Tibial nerve (tissue), 4 donors: Measurements from ENCODE around the gene KIR3DL2. TPM values are rescaled to one million over a fixed set of nuclear protein-coding genes. Genes with fewer than 3 reads are reported as not detected.
"Not testable (repeated sequence)": the region's sequence is repeated elsewhere in the genome, so short reads cannot be mapped to it uniquely, and the experiment has no call there.

Source experiments
- DNase-seq, 2 donors: peaks; one replicate each; pipeline ENCODE4 v3.0.0-alpha.2; 2019; ENCODE audit warnings: low spot score in 2 of 2
- H3K27ac ChIP-seq, 4 donors: fragments of 200-600 bp; sonication (generic) in 3 of 4; one replicate each; pipeline ENCODE4 v1.5.1; 2017 to 2019; ENCODE audit warnings: mild to moderate bottlenecking in 1 of 4
- H3K27me3 ChIP-seq, 2 donors: fragments of 200-600 bp; sonication (generic) in 1 of 2; one replicate each; pipeline versions ENCODE4 v1.5.1 to v1.6.0; 2017 to 2019
- H3K36me3 ChIP-seq, 3 donors: fragments of 200-600 bp; sonication (generic); one replicate each; pipeline ENCODE4 v1.5.1; 2018 to 2019
- H3K4me1 ChIP-seq, 4 donors: fragments of 200-600 bp; sonication (generic) in 3 of 4; one replicate each; pipeline ENCODE4 v1.5.1; 2017 to 2019
- H3K4me3 ChIP-seq, 4 donors: fragments of 200-600 bp; sonication (generic) in 3 of 4; one replicate each; pipeline ENCODE4 v1.5.1; 2017 to 2019; ENCODE audit warnings: mild to moderate bottlenecking in 1 of 4, moderate library complexity in 1 of 4
- H3K9me3 ChIP-seq, 4 donors: fragments of 200-600 bp; sonication (generic) in 3 of 4; one replicate each; pipeline ENCODE4 v1.5.1; 2017 to 2019
- EP300 ChIP-seq, 2 donors: sonication (generic); formaldehyde crosslinking; IDR thresholded peaks; one replicate each; pipeline ENCODE4 v1.6.1; 2017; ENCODE audit warnings: antibody characterized with exemption in 2 of 2, mild to moderate bottlenecking in 1 of 2
- POLR2A ChIP-seq, 2 donors: fragments of 450-650 bp; IDR thresholded peaks; one replicate each; pipeline ENCODE4 v1.6.1; 2017; ENCODE audit warnings: antibody characterized with exemption in 2 of 2, mild to moderate bottlenecking in 2 of 2, moderate library complexity in 2 of 2
- WGBS, 2 donors: methylation state at CpG; one replicate each; pipeline ENCODE4 v1.1.5; 2018; 5-methylcytosine and 5-hydroxymethylcytosine counted together
- total RNA-seq, 4 donors: library from RNA; depleted of rRNA; stranded (reverse); fragments of >200 nt; gene quantifications; one replicate each; pipeline ENCODE4 v1.1.0, GENCODE V29; 2016
- TF ChIP-seq, protein P1 (sequence below), 5 experiments: fragments of 200-600 bp in 3 of 5; fragments of 450-650 bp in 2 of 5; sonication (generic) in 3 of 5; IDR thresholded peaks; one replicate each; pipeline ENCODE4 v1.5.1; 2016 to 2019; ENCODE audit warnings: antibody characterized with exemption in 5 of 5, mild to moderate bottlenecking in 3 of 5, moderate library complexity in 2 of 5

The KIR3DL2 gene
- total RNA-seq, 4 donors from 2014 or later: not detected

DNA sequence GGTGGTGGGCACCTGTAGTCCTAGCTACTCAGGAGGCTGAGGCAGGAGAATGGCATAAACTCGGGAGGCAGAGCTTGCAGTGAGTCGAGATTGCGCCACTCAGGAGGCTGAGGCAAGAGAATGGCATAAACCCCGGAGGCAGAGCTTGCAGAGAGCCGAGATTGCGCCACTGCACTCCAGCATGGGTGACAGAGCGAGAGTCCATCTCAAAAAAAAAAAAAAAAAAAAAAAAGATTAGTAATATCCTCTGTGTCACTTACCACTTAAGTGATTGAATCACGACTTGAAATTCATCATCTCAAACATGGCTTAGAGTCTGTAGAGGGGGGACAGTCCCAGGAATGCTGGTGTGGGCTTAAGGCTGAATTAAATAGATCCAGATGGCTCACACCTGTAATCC is 50.9 kb downstream of the KIR3DL2 start:
- 70 to 86% methylated on average over 8 of the region's 8 CpGs for WGBS, 2 donors
- not testable (repeated sequence) for DNase-seq

DNA sequence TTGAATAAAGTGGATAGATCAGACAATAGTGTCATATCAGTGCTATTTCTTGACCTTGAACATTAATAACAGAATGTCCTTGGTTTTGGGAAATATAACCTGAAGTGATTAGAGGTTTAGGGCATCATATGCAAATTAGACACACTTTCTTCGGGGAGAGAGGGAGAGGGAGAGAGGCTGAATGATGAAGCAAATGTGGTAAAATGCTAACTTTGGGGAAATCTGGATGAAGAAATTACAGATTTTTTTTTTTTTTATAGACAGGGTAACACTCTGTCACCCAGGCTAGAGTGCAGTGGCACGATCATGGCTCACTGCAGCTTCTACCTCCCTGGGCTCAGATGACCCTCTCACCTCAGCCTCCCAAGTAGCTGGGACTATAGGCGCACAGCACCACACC is 51.8 kb downstream of the KIR3DL2 start:
- Histone ChIP-seq H3K27me3 (no peaks in the 10 kb centered on the region), H3K9me3 (peaks cover 0 to 4% (median 0%) of the 10 kb centered on the region in 4 donors), H3K36me3 (no peaks in the 10 kb centered on the region), H3K4me1 (no peaks in the 10 kb centered on the region), H3K27ac (no peak overlapping the region), H3K4me3 (no peak overlapping the region)
- DNase-seq: no peak
- WGBS, 2 donors: 84 to 86% methylated on average over 3 of the region's 3 CpGs
- no peak for TF ChIP-seq EP300 (IDR thresholded peaks at IDR 0.05)
- TF ChIP-seq, protein P1, sequence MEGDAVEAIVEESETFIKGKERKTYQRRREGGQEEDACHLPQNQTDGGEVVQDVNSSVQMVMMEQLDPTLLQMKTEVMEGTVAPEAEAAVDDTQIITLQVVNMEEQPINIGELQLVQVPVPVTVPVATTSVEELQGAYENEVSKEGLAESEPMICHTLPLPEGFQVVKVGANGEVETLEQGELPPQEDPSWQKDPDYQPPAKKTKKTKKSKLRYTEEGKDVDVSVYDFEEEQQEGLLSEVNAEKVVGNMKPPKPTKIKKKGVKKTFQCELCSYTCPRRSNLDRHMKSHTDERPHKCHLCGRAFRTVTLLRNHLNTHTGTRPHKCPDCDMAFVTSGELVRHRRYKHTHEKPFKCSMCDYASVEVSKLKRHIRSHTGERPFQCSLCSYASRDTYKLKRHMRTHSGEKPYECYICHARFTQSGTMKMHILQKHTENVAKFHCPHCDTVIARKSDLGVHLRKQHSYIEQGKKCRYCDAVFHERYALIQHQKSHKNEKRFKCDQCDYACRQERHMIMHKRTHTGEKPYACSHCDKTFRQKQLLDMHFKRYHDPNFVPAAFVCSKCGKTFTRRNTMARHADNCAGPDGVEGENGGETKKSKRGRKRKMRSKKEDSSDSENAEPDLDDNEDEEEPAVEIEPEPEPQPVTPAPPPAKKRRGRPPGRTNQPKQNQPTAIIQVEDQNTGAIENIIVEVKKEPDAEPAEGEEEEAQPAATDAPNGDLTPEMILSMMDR (IDR thresholded peaks at IDR 0.05): no peak
- TF ChIP-seq POLR2A (IDR thresholded peaks at IDR 0.05): no peak

More for the DNA sequence above, 50.9 kb downstream of the KIR3DL2 start:
- H3K4me3 ChIP-seq, H3K36me3 ChIP-seq, H3K9me3 ChIP-seq, H3K27ac ChIP-seq, H3K27me3 ChIP-seq, H3K4me1 ChIP-seq: not testable (repeated sequence)

DNA sequence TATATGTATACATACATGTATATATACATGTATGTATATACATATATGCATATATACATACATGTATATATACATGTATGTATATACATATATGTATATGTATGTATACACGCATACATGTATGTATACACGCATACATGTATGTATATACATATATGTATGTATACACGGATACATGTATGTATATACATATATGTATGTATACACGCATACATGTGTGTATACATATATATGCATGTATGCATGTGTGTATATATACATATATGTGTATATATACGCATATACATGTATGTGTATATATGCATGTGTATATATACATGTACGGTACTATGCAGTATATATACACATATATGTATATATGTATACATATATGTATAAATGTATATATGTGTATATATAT is 53.1 kb downstream of the KIR3DL2 start:
- Histone ChIP-seq H3K9me3 (peaks cover 0 to 4% (median 0%) of the 10 kb centered on the region in 4 donors), H3K4me1 (no peaks in the 10 kb centered on the region), H3K27ac (no peak overlapping the region), H3K27me3 (no peaks in the 10 kb centered on the region), H3K36me3 (no peaks in the 10 kb centered on the region), H3K4me3 (no peak overlapping the region)
- 88 to 91% methylated on average over 6 of the region's 6 CpGs for WGBS, 2 donors
- no peak for DNase-seq
- TF ChIP-seq EP300 (IDR thresholded peaks at IDR 0.05): no peak
- TF ChIP-seq, protein P1 (IDR thresholded peaks at IDR 0.05): no peak
- no peak for TF ChIP-seq POLR2A (IDR thresholded peaks at IDR 0.05)

DNA sequence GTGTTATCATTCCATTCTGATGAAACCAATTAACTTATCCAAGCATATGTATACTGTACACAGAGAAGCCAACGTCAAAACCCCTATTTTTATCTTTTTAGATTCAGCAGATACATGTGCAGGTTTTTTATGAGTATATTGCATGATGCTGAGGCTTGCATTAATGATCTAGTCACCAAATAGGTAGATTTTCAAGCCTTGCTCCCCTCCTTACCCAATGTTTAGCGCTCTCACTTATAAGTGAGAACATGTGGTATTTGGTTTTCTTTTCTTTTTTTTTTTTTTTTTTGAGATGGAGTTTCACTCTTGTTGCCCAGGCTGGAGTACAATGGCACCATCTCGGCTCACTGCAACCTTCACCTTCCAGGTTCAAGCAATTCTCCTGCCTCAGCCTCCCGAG is 54.0 kb downstream of the KIR3DL2 start:
- H3K27me3 ChIP-seq, H3K4me1 ChIP-seq, H3K36me3 ChIP-seq, H3K9me3 ChIP-seq, H3K27ac ChIP-seq, H3K4me3 ChIP-seq, DNase-seq: not testable (repeated sequence)
- 86% methylated on average over 4 of the region's 4 CpGs for WGBS, 2 donors

DNA sequence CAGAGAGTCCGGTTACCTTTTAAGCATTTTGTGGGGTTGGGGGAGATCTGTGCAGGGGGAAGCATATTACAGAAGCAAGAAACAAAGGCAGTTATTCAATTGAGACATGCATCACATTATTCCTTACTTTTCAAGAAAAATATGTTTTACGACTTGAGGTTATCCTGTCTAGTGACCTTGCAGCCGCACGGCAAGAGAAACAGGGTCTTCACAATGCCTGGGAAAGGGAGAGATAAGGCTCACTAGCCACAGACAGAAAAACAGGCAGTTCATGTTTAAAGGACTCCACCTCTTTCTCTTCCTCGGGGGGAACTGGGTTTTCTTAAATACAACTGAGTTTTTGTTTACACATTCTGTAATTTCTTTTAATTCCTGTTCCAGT is 55.2 kb downstream of the KIR3DL2 start:
- no peaks in the 10 kb centered on the region for H3K36me3 ChIP-seq
- 43 to 44% methylated on average over 5 of the region's 5 CpGs for WGBS, 2 donors
- no peak overlapping the region for H3K27ac ChIP-seq
- H3K4me1 ChIP-seq: no peaks in the 10 kb centered on the region
- no peak for TF ChIP-seq EP300 (IDR thresholded peaks at IDR 0.05)
- TF ChIP-seq, protein P1 (IDR thresholded peaks at IDR 0.05): no peak
- no peak for TF ChIP-seq POLR2A (IDR thresholded peaks at IDR 0.05)
- H3K9me3 ChIP-seq: peaks cover 0 to 4% (median 0%) of the 10 kb centered on the region in 4 donors
- no peak for DNase-seq
- H3K27me3 ChIP-seq: no peaks in the 10 kb centered on the region
- no peak overlapping the region for H3K4me3 ChIP-seq

DNA sequence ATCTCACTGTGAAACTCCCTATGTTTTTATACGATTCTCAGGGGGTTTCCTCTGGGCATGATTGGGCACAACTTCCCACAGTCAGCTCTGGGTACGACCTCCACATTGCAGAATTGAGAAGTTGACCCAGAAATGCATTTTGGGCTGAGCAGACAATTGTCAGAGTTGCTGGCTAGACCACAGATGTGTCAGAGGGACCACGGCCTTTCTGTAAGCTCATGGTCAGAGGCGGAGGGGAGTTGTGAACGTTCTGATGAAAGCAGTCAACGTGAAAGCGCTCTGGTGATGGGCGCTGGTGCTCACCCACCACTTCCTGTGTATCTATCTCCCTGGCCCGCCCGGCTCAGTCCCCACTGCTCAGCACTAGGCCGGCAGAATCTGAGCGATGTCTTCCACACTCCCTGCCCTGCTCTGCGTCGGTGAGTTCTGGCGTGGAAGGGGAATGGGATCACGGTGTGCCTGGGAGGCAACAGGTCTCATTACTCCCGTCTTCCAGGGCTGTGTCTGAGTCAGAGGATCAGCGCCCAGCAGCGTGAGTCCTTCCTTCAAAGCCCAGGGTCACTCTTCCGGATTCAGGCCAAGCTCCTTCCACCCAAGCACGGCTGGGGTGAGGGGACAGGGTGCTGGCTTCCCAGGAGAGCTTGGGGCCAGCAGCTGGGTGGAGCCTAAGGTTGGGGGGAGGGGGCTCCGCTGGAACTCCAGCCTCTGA is 55.7 kb downstream of the KIR3DL2 start, which contains the start of gene NCR1:
Gene NCR1 (plus strand): TSS at position 346 of the 709 bp plus-strand sequence. CDS start 40 bp downstream, at position 386.
- Histone ChIP-seq H3K27me3 (no peaks in the 10 kb centered on the region), H3K36me3 (no peaks in the 10 kb centered on the region), H3K4me1 (no peaks in the 10 kb centered on the region), H3K27ac (no peak within 1 kb of the TSS), H3K4me3 (no peak within 1 kb of the TSS), H3K9me3 (peaks cover 0 to 4% (median 0%) of the 10 kb centered on the region in 4 donors)
- WGBS, 2 donors: 40 to 44% methylated on average over 21 to 22 of the region's 22 CpGs
- TF ChIP-seq POLR2A (IDR thresholded peaks at IDR 0.05) (no peak), EP300 (IDR thresholded peaks at IDR 0.05) (no peak)
- TF ChIP-seq, protein P1 (IDR thresholded peaks at IDR 0.05): no peak
- DNase-seq: no peak
